ENCODE results near the gene FGF3.
"Not testable (repeated sequence)": the region's sequence is repeated elsewhere in the genome, so short reads cannot be mapped to it uniquely, and the experiment has no call there.

FGF3 gene

GRCh38 chr11:69773626-69774353, 45.4 kb downstream of the FGF3 start:
- no peak for DNase-seq (ENCODE audit: low spot score)

- no peak for DNase-seq (ENCODE audit: low spot score)
Observed at GRCh38 chr11:69771466-69771865, 47.8 kb downstream of the FGF3 start.

GRCh38 chr11:69770540-69770939, 48.7 kb downstream of the FGF3 start:
- no peak for DNase-seq (ENCODE audit: low spot score)

GRCh38 chr11:69765498-69765995, 53.7 kb downstream of the FGF3 start:
- DNase-seq (ENCODE audit: low spot score) = no peak

- DNase-seq (ENCODE audit: low spot score) = not testable (repeated sequence)
Observed at GRCh38 chr11:69764918-69765317, 54.3 kb downstream of the FGF3 start.

GRCh38 chr11:69760319-69760718, 58.9 kb downstream of the FGF3 start:
- DNase-seq (ENCODE audit: low spot score) = no peak

All from COLO829 (cell line).